COR-L47 (cell line): ENCODE results near the gene CNOT3.
A peak's percentile ranks its signal among the peaks of the same experiment; 100 is the strongest.
"Not testable (repeated sequence)": the region's sequence is repeated elsewhere in the genome, so short reads cannot be mapped to it uniquely, and the experiment has no call there.

Experiments used
- DNase-seq: peaks from one replicate; lab custom pipeline; 2025; lab: John Stamatoyannopoulos, UW

Gene CNOT3

DNA sequence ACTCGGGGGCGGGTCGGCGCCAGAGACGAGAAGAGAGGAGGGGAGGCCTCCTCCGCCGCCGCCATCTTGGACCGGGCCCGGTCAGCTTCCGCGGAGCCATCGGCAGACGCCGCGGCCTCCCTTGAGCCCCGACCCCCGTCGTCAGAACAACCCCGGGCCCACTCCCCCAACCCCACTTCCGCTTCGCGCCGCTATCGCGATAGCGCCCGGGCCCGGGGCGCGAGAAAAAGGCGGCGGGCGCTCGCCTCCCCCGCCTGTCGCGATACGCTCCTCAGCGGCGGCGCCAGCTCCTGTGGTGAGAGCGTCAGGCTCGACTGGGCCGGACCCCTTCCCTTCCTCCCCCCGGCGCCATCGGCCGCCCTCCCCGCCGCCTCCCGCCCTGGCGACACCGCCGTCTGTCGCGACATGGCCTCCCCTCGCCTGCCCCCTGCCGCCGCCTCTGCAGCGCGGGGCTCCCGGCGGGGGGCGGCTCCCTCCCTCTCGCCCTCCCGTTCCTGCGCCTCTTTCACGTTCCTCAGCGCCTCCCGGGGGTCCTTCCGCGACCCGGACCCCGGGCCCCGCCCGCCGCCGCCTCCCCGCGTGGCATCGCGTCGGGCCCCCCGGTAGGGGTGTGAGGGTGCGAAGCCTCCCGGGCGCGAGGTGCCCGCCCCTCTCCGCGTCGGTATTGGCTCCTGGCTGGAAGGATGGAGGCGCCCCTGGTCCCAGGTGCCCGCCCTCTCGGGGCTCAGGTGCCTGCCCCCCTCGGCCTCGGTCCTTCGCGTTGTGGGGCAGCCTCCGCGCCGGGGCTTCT is at the start of gene CNOT3:
Gene CNOT3, plus strand, starts transcription at position 64 of the 790 bp plus-strand sequence. CDS start 5,217 bp downstream, outside the sequence.
- peak; percentile 27 for DNase-seq

DNA sequence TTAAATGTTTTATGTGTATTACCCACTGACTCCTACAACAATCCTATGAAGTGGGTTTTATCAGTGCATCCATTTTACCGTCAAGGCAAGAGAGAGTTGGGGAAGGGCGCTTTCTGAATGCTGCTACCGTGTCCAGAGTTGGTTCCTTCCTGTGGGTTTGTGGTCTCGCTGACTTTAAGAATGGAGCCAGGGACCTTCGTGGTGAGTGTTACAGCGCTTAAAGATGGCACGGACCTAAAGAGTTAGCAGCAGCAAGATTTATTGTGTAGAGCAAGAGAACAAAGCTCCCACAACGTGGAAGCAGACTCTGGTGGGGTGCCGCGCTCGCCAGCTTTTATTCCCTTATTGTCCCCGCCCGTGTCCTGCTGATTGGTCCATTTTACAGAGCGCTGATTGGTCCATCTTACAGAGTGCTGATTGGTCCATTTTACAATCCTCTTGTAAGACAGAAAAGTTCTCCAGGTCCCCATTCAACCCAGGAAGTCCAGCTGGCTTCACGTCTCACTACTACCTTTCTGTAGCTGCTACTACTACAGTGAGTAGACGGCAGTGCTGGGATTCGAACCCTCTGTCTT is 43.0 kb upstream of the CNOT3 start:
- DNase-seq, result no peak

DNA sequence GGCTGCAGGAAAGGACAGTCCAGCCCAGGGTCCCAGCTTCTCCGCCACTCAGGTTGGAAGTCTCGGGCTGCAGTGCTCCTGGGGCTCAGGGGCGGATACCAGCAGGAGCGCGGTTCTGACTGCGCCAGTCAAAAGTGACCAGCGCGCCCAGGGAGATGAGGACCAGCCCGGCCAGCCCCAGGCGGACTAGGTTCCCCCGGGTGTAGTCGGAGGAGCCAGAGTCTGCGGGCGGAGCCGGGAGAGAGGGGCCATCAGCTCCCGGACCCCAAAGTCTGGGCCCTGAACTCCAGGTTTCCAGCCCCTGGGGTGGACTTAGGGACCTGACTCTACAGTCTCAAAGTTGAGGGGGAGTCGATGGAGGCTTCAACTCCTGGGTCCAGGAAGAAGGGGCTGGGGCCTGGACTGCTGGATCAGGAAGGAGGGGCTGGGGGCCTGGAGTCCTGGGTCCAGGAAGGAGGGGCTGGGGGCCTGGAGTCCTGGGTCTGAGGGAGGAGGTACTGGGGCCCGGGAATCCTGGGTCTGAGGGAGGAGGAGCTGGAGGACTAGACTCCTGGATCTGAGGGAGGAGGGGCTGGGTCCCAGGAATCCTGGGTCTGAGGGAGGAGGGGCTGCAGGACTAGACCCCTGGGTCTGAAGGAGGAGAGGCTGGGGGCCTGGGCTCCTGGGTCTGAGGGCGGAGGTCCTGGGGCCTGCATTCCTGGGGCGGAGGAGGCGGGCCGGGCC is 42.3 kb upstream of the CNOT3 start:
- no peak for DNase-seq

DNA sequence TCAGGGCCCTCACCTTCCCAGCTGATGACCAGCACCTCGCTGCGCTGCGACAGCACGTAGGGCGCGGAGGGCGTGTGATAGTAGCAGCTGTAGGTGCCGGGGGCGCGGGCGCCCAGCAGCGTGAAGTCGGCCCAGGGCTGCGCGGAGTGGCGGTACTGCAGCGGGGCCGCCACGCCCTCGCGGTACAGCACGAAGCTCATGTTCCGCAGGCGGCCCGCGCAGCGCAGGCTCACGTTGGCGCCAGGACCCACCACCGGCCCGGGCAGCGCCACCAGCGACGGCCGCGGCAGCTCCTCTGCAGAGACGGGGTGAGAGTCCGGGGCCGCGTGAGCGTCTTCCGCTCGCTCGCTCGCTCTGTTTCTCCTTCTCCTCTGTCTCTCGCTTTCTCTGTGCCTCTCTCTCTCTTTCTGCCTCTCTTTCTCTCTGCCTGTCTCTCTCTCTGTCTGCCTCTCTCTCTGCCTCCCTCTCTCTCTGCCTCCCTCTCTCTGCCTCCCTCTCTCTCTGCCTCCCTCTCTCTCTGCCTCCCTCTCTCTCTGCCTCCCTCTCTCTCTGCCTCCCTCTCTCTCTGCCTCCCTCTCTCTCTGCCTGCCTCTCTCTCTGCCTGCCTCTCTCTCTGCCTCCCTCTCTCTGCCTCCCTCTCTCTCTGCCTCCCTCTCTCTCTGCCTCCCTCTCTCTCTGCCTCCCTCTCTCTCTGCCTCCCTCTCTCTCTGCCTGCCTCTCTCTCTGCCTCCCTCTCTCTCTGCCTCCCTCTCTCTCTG is 41.5 kb upstream of the CNOT3 start:
- DNase-seq, result peak; percentile 10

DNA sequence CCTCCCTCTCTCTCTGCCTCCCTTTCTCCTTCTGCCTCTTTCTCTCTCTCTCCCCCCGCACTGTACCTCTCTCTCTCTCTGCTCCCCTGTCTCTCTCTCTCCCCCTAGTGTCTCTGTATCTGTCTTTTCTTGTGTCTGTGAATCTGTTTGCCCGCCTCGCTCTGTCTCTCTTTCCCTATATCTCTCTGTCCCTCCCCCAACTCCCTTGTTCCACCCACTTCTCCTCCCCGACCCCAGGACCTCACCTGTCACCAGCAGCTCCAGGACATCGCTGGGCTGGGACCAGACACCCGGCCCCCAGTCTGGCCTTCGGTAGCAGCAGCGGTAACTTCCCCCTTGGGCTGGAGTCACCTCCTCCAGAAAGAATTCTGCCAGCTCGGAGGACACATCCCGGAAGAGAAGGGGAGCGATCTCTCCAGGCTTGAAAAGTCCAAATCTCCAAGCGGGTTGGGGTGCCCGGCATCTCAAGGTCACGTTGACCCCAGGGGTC is 40.9 kb upstream of the CNOT3 start:
- DNase-seq, result no peak

DNA sequence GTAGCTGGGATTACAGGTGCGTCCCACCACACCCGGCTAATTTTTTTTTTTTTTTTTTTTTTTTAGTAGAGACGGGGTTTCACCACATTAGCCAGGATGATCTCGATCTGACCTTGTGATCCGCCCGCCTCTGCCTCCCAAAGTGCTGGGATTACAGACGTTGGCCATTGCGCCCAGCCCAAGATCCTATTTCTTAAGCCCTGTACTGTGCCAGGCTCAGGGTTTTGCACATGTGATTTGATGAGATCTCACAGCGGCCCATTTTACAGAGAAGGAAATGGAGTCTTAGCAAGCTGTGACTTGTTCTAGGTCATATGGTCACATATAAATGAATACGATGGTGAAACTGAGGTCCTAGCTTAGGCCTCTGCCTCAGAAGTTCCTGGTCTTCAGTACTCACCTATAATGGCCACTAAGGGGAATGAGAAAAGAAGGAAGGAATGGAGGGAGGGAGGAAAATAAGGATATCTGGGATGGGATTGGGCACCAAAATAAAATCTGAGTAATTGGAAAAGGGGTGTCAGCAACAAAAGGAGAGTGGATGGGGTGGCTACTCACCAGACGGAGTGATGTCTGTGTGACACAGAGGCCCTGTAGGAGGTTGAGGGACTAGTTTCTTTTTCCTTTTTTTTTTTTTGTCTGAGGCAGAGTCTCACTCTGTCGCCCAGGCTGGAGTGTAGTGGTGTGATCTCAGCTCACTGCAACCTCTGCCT is 38.2 kb upstream of the CNOT3 start:
- DNase-seq, result no peak

DNA sequence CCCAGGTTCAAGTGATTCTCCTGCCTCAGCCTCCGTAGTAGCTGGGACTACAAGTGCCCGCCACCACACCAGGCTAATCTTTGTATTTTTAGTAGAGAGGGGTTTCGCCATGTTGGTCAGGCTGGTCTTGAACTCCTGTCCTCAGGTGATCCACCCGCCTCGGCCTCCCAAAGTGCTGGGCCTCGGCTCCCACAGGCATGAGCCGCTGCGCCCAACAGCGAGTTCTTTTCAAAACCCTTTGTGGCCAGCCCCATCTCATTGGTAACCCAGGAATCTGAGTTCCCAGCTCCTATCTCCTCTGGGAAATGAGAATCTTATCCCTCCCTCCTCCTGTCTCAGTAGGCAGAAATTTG is 37.7 kb upstream of the CNOT3 start:
- not testable (repeated sequence) for DNase-seq

DNA sequence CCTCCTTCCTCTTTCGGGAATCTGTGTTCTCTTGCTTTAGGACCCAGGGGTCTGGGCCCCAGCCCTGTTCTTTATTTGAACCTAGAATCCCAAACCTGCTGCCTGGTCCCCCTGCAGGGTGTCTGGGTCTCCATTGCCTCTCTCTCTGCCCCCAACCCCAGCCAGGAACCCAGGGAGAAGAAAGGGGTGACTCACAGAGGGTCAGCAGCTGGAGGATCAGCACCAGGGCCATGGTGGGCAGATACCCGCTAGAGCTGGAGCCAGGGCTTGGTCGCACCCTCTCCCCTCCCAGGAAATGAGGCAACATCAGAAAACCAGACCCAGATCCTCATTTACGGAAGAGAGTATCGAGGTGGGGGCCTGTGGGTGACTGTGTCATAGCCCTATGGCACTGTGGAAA is 37.0 kb upstream of the CNOT3 start, which contains the start of gene OSCAR:
Gene OSCAR, minus strand, starts transcription at position 243 of the 400 bp plus-strand sequence. Its CDS starts 11 bp downstream, at position 232.
- no peak for DNase-seq

DNA sequence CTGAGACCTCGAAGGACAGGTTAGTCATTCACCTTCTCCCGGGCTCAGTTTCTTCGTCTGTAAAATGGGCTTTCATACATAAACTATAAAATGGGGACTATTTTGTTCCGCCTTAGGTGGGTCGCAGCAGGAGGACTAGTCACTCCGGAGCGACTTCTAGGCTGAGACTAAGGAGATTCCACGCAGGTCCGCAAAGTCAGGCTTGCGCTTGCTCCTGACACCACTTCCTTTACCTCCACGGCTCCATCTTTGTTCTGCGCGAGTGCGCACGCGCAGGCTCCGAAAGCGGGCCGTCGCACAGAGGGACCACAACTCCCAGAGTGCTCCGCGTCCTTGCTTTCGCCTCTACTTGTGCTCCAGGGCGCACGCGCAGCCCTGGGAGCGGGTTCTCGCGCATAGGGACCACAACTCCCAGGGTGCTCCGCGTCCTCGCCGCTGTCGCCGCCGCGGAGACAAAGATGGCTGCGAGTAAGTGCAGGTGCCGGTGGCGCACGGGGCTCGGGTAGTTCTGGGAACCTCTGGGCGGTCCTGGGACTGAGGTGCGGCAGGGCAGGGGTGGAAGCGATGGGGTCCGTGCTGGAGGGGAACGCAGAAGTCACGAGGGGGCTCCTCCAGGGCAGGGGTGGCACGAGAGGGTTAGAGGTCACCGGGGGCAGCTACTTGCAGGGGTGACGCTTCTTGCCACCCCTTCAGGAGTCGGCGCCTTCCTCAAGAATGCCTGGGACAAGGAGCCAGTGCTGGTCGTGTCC is 35.0 kb upstream of the CNOT3 start, which contains the start of gene NDUFA3:
Gene NDUFA3, plus strand, starts transcription at position 435 of the 749 bp plus-strand sequence. Its CDS starts 24 bp downstream, at position 459.
- DNase-seq, result peak; percentile 97

DNA sequence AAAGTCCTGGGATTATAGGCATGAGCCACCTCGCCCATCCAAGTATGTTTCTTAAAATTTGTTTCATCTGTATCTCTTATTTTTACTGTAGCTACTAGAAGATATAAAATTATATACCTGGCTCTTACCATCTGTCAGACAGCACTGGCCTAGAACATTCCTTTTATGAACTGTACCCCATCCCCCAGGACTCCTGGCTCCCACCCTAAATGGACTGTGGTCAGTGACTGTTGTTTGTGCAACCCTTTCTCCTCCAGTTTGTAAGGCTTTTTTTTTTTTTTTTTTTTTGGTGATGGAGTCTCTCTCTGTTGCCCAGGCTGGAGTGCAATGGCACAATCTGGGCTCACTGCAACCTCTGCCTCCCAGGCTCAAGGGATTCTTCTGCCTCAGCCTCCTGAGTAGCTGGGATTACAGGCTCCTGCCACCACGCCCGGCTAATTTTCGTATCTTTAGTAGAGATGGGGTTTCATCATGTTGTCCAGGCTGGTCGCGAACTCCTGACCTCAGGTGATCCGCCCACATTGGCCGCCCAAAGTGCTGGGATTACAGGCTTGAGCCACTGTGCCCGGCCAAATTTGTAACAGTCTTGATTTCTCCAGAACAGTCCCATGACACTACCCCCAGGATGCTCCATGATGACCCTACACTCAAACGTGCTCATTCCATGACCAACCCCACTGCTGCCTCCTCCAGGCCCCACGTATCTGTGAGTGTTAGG is 32.4 kb upstream of the CNOT3 start:
- no peak for DNase-seq

DNA sequence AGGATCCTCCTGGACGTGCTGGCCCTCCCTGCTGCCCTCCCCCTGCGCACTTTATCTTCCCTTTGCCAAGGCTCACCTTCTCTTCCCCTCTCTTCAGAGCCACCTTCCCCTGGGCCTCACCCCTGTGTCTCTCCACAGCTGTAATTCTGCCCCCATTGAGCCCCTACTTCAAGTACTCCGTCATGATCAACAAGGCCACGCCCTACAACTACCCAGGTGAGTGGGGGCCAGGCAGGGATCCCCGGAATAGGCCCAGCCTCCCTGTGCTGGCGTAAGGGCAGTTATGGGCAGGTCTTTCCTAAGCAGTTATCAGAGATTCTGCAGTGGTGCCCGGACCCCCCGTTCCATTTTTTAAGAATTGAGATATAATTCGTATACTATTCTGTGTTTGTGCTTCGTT is 31.8 kb upstream of the CNOT3 start:
- no peak for DNase-seq

DNA sequence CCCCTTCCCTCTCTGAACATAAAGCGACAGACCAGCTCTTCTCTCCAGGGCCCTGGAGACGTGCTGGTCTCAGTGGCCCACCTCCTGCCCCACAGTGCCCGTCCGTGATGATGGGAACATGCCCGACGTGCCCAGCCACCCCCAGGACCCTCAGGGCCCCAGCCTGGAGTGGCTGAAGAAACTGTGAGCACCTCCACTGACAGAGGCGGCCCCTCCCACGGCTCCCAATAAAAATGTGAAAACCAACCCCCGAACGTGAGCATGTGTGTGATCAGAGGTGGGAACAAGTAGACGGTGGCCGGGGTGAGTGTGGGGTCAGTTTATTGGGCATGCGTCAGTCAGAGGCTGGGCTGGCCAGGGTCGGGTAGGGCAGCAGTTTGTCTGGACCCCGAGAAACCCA is 30.8 kb upstream of the CNOT3 start:
- DNase-seq, result no peak

DNA sequence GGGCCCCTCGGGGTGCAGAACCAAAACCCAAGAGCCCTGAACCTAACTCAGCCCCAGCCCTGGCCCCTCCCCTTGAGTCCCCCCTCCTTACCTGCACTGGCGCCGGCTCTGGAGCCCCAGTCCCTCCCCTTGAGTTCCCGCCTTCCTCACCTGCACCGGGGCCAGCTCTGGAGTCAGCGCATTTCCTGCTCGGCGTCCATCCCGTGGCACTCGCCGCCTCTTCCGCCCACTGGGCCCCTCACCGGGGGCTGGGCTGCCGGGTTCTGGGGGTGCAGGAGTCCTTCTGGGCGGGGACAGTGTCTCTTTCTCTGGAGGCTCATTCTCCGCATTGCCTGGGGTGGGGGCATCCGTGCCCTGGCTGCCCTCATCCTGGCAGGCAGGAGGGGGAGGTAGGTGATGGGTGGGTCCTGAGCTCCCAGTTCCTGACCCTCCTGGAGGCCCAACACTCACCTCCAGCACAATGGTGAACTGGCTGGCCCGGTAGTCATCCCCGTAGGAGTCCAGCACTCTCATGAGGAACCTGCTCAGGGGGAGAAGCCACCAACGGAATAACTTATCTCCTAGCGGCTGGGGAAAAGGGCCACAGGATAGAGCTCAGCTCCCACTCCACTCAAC is 29.6 kb upstream of the CNOT3 start:
- no peak for DNase-seq

DNA sequence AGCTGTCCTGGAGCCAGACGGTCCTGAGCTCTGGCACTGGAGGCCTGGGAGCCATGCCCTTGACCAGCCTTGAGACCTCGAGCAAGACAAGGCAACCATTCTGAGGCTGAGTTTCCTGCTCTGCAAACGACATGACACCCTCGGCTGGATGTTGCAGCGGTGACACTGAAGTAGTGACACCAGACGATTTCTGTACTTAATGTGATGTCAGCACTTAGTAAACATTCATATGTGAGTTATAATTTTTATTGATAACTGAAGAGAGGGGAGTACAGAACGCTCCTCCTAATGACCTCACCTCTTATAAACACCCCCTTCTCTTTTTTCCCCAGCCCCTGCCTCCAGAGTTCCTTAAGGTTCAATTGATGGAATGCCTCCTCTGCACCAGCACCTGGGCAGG is 29.1 kb upstream of the CNOT3 start:
- no peak for DNase-seq

DNA sequence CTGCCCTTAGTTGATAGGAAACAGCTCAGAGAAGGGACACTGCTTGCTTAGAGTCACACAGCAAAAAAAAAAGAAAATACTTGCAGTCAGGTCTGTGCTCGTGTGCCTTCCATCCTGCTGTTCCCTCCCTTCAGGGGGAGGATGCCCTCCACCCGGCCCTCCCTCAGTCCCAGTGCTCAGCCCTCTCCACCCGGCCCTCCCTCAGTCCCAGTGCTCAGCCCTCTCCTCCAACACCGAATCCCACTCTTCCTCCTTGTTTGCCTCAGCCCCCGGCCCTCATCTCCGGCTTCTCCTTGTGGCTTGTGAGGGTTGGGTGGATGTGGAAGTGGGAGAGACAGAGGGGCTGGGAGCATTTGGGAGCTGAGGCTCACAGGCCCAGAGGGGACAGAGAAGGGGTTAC is 27.9 kb upstream of the CNOT3 start:
- no peak for DNase-seq

DNA sequence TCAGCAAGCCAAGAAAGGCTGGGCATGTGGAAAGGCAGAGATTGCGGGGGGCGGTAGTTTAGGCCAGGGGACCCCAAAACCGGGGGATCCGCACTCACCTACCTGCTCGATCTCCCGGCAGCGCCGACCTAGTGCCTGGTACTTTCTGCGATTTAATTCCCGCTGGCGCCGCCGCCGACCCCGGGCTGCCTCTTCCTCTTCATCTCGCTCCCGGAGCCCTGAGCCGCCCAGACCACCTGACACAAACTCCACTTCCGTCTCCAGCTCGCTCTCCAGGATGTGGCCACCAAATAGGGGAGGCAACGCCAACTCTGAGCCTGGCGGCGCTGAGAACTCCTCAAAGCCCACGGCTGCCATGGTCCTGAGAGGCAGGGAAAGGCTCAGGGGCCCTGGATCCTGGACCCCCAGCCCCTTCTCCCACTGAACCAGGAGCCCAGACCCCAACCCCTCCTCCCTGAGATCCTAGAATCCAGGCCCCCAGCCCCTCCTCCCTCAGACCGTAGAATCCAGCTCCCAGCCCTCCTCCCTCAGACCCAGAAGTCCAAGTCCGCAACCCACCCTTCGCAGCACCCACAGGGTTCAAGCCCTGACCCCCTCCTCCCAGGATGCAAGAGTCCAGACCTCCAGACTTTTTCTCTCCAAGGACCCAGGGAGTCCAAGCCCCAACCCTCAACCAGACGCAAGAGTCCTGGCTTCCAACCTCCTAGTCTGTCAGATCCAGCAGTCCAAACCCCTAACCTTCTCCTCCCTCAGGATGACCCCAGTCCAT is 23.0 kb upstream of the CNOT3 start:
- DNase-seq, result no peak

DNA sequence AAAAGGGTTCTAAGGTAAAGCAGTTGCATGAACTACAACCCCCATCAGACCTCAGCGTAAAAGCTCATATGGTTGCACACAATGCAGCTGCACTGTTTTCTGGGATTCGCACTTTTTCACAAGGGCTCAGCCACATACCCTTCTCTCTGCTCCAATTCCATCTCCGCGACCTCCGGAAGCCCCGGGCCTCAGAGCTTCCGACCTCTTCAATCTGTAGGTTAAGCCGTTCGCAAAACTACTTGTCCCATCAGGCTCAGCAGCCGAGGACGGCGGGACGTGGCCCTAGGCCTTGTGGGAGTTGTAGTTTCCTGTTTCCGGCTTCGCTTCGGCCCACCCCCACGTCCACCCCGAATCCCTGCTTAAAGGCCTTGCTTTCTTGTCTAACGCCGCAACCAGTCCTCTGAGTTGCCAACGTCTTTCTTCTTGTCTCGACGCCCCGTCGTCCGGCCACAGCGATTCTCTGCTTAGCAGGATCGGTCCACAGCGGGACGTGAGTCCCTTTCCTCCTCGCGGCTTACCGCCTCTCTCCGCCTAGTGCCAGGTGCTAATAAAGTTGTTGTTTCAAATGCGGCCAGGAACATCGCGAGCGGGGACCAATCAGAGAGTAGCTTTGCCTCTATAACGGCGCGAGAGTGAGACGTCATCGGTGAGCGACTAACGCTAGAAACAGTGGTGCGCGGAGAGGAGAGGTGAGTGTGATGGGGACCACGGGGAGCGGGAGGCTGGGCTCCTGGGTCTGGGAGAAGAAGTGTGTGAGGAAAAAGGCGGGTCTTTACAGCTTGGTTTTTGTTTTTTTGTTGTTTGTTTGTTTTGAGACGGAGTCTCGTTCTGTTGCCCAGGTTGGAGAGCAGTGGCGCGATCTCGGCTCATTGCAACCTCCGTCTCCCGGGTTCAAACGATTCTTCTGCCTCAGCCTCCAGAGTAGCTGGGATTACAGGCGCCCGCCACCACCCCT is 22.2 kb upstream of the CNOT3 start, which contains the start of the genes PRPF31 and TFPT:
Gene PRPF31, plus strand, starts transcription at position 646 of the 955 bp plus-strand sequence. CDS start 2,525 bp downstream, outside the sequence.
Gene TFPT, minus strand, starts transcription at position 549 of the 955 bp plus-strand sequence. Its CDS starts 388 bp downstream, at position 161.
- peak; percentile 94 for DNase-seq
